Stimulated activated naive CD4-positive, alpha-beta T cell (primary cell): ENCODE measurements around the gene GPC3.
"Not testable (repeated sequence)": the region's sequence is repeated elsewhere in the genome, so short reads cannot be mapped to it uniquely, and the experiment has no call there.

Source experiments
- DNase-seq, 6 experiments: peaks; one replicate each; lab custom pipeline; 2025; lab: John Stamatoyannopoulos, UW

GPC3 gene

GRCh38 chrX:133561251-133561650, 424.1 kb downstream of the GPC3 start:
- no peak for DNase-seq

- no peak for DNase-seq
These were observed 425.5 kb downstream of the GPC3 start for GRCh38 chrX:133559909-133560308.

- DNase-seq, result no peak
These were observed 429.5 kb downstream of the GPC3 start for GRCh38 chrX:133555782-133556458.

- DNase-seq, result no peak
These were observed 434.5 kb downstream of the GPC3 start for GRCh38 chrX:133550665-133551485.

GRCh38 chrX:133549295-133549933, 436.0 kb downstream of the GPC3 start:
- DNase-seq, result no peak

- no peak for DNase-seq
These were observed 439.0 kb downstream of the GPC3 start for GRCh38 chrX:133546441-133546840.

- no peak for DNase-seq
These were observed 440.6 kb downstream of the GPC3 start for GRCh38 chrX:133544778-133545177.

GRCh38 chrX:133544115-133544514, 441.3 kb downstream of the GPC3 start:
- DNase-seq, result no peak

- no peak for DNase-seq
These were observed 441.7 kb downstream of the GPC3 start for GRCh38 chrX:133543654-133544053.

- no peak for DNase-seq
These were observed 442.9 kb downstream of the GPC3 start for GRCh38 chrX:133542476-133542875.

- no peak for DNase-seq
These were observed 444.4 kb downstream of the GPC3 start for GRCh38 chrX:133541021-133541420.

GRCh38 chrX:133538148-133538547, 447.2 kb downstream of the GPC3 start:
- DNase-seq, result no peak

- no peak for DNase-seq
These were observed 448.3 kb downstream of the GPC3 start for GRCh38 chrX:133537142-133537541.

- DNase-seq, result no peak
These were observed 450.3 kb downstream of the GPC3 start for GRCh38 chrX:133535066-133535465.

- no peak for DNase-seq
These were observed 451.2 kb downstream of the GPC3 start for GRCh38 chrX:133534172-133534571.

- DNase-seq, result no peak
These were observed 452.1 kb downstream of the GPC3 start for GRCh38 chrX:133533249-133533648.

- no peak for DNase-seq
These were observed 454.4 kb downstream of the GPC3 start for GRCh38 chrX:133530960-133531359.

GRCh38 chrX:133529578-133529977, 455.8 kb downstream of the GPC3 start:
- DNase-seq, result no peak

- DNase-seq, result no peak
These were observed 457.6 kb downstream of the GPC3 start for GRCh38 chrX:133527825-133528224.

- no peak for DNase-seq
These were observed 458.0 kb downstream of the GPC3 start for GRCh38 chrX:133527415-133527814.

- DNase-seq, result not testable (repeated sequence)
These were observed 458.6 kb downstream of the GPC3 start for GRCh38 chrX:133526773-133527172.

- no peak for DNase-seq
These were observed 461.9 kb downstream of the GPC3 start for GRCh38 chrX:133523526-133523925.

- no peak for DNase-seq
These were observed 462.3 kb downstream of the GPC3 start for GRCh38 chrX:133523081-133523487.
